ENCODE results near the gene CBX7.

CBX7 gene

DNA sequence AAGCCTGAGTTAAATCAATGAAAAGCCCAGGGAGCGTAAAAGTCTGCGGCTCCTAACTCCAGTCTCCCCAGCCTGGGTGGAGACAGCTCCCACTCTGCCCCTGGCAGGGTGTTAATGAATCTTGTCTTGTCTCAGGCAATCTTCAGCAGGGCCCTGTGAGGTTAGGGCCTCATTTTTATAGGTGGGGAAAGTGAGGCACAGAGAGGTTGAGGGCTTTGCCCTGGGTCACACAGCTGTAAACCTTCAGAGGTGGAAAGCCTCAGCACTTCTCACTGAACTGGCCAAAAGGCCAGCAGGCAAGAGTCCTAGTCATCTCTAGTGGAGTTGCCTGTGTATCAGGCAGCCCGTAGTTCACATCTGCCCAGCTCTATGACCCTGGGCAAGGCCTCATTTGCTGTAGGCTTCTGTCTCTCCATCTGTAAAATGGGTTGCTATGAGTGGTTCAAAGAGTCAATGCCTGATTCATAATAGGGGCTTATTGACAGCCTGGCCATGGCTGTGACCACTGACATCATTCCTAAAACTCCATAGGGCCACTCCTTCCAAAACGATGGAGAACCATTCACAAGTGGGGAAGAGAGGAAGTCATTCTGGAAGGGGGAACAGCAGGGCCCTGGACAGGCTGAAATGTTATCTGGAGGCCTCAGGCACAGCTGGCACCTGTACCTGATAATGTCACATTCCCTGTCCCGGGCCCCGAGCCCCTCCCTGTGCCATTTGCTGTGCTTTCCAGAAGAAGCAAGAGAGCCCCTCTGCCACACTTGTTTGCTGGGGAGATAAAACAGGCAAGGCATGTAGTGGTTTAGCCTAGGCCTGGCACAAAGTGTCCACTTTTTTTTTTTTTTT, 6.0 kb downstream of the CBX7 start:
- DNase-seq = no peak

- peak; percentile 49 for DNase-seq
Observed at GRCh38 chr22:39144101-39144767, 8.2 kb downstream of the CBX7 start.

DNA sequence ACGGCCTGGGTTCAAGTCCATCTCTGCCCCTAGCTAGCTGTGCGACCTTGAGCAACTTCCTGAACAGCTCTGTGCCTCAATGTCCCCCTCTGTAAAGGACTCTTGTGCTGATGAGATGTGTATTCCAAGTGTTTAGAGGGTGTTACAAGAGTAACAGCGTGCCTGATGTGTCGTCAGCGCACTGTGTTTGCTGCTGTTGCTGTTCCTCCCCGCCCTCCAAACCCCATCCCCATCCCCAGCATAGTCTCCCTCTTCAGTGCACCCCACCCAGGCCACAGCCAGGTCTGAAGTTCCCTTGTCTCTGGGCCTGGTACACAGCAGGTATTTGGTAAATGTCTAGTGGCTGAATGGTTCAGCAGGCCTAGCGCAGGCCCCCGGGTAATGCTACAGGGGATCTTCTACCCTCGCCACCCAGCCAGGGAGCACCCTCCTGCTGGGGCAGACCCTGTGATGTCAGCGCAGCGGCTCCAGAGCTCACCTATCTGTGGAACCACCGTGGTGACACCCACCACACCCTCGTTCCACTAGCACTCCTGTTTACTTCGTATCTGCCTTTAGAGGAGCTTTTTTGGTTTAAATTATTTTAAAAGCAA, 10.3 kb downstream of the CBX7 start:
- DNase-seq = no peak

GRCh38 chr22:39139933-39140332, 12.5 kb downstream of the CBX7 start:
- no peak for DNase-seq

DNA sequence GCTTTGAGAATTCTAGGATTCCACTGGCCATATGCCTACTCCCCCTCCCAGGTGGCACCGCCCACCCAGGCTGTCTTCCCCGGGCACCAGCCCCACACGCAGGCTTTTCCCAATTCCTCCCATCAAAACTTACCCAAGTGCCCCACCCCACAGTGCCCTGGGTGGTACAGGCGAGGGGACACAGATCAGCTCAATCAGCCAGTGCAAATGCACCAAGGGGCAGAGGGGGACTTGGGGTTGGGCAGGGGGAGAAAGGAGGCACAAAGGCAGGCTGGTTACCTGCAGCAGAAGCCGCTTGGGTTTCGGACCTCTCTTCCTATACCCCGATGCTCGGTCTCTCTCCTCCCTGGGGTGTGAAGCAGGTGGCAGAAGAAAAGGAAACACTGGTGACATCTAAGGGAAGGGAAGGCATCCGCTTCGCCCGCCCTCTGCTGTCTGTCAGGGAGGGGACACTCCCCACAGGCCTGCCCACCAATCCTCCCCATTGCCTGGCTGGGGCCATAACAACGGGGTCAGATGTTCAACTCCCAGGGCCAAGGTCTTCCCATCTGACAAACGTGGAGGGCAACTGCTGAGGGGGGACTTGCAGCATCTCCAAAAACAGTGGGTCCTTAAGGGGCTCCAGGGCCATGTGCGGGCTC, 14.0 kb downstream of the CBX7 start:
- no peak for DNase-seq

GRCh38 chr22:39136317-39136716, 16.2 kb downstream of the CBX7 start:
- DNase-seq = no peak

- peak; percentile 49 for DNase-seq
Observed at GRCh38 chr22:39135092-39135896, 17.2 kb downstream of the CBX7 start.

DNA sequence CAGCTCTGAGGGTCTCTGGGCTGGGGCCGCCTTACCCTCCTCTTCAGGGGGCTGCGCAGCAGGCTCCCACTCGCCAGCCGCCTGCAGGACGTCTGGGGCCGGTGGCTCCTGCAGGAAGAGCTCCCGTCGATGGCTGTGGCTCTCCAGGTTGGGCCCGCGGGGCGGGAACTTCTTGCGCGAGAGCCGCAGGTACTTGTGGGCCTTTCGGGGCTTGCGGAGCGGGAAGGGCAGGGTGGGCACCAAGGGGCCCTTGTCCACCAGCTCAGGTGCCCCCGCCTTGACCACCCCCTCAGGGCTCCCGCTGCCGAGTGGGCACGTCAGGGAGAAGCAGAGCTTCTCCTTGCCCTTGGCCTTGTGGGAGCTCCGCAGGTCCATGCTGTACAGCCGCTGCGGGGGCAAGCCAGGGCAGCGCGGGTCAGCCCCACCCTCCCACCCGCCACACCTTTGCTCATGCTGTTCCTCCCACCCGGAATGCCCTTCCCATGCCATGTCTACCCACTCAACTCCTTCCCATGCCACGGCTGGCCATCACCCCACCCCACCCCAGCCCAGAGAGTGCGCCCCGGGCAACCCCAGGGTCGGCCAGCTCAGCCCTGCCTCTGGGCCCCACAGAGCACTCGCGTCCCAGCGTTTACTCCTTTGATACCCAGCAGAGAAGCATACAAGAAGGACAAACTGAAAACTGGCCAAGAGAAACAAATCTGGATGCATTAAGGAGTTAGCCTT, 18.0 kb downstream of the CBX7 start:
- DNase-seq = no peak

DNA sequence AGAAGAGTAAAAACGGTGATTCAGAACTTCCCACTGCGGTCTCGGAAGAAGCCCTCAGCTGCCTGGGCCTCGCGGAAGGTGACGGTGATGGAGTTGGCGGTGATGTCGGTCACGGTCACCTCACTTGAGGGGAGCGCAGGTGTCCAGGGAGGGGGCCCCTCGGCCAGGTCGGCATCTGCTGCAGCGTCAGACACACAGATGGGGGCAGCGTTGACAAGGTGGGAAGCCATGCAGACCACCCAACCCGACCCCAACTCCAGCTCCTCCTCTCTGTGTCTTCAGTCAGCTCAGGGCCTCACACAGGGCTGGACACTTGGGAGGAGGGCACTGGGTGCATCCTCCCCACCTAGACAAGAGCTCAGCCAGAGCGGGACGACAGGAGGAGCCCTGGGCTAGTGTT, 18.6 kb downstream of the CBX7 start:
- no peak for DNase-seq

GRCh38 chr22:39132871-39133524, 19.5 kb downstream of the CBX7 start:
- no peak for DNase-seq

GRCh38 chr22:39132281-39132680, 20.2 kb downstream of the CBX7 start:
- DNase-seq = no peak

DNA sequence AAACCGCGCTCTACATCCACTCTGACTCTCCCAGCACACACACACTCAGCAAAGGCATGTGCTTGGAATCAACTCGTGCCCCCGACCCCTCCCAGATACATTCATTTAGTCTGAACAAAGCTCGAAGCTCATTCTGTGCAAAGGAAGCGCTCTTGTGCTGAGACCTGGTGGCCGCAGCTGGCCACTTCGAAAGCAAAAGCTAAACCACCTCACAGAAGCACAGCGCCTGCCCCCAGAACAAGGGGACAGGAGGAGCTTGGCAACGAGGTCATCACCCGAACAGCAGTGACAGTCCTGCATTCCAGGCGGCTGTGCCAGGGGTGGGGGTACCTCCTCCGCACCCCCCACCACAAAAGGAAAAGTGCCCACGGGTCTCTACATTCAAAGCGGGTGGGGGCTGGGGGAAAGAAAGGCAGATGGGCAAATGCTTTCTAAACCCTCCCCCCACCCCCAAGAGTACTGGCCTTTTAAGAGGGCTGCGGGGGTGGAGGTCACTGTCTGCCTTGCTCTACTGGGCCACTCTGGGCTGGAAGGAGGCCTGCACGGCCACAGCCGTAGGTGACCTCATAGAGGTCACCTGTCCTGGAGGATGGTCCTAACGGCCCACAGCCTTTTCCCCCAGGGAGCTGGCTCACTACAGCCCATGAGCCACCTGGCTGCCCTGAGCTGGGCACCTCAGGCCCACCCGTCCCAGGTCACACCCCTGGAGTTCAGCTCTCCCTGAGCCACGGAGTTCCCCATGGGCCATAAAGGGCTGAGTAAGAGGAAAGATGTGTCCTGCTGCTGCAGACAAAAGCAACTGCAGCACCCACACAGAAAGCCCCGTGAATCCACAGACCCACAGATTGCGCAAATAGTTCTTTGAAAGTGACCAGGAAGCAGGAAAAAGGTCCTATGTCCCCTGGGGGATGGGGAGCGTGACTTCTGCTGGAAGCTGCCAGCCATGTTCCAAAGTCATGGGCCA, 21.3 kb downstream of the CBX7 start:
- DNase-seq = no peak

DNA sequence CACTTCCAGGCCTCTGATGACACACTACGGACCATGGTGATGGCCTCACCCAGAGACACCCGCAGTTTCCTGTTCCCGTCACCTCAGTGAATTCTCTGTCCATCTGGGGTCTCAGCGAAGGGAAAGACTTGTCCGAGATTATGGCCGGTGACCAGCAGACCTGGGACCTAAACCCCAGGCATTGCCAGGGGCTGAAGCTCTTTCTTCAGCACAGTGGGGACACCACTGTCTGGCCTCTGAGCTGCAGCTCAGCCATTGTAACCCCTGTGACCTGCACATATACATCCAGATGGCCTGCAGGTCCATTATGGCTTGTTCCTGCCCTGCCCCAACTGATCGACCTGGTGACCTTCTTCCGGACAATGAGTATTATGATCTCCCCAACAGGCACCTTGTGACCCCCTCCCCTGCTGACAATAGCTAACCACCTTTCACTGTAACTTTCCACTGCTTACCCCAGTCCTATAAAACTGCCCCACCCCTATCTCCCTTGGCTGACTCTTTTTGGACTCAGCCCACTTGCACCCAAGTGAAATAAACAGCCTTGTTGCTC, 22.3 kb downstream of the CBX7 start:
- no peak for DNase-seq

- no peak for DNase-seq
Observed at GRCh38 chr22:39129746-39130145, 22.7 kb downstream of the CBX7 start.

- no peak for DNase-seq
Observed at GRCh38 chr22:39129081-39129480, 23.4 kb downstream of the CBX7 start.

DNA sequence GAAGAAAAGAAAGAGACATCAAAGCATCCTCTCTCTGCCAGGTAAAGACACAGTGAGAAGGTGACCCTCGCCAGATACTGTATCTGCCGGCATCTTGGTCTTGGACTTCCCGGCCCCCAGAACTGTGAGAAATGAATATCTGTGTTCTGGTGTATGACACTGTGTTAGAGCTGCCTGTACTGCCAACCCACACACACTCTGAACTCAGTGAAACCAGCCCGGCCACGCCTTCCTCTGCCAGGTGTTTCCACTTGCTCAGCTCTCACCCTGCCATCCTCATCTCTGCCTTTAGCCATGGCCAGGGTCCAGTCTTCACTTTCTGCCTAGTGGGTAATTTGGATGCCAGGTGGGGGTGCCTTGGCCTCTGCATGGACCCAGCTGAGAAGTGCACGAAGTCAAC, 24.0 kb downstream of the CBX7 start:
- no peak for DNase-seq

DNA sequence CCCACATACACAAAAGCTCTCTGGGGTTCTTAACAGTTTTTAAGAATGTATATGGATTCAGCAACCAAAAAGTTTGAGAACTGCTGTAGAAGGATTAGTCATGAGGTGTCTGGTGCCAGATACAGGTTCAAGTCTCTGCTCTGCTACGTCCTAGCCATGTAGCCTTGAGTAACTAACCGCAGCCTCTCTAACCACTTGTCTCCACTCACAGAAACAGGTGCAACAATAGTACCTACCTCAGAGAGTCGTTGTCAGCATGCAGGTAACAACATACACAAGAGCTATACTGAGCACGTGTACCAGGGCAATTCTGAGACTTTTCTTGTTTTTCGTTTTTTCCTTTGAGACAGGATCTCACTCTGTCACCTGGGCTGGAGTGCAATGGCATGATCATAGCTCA, 26.9 kb downstream of the CBX7 start:
- no peak for DNase-seq

DNA sequence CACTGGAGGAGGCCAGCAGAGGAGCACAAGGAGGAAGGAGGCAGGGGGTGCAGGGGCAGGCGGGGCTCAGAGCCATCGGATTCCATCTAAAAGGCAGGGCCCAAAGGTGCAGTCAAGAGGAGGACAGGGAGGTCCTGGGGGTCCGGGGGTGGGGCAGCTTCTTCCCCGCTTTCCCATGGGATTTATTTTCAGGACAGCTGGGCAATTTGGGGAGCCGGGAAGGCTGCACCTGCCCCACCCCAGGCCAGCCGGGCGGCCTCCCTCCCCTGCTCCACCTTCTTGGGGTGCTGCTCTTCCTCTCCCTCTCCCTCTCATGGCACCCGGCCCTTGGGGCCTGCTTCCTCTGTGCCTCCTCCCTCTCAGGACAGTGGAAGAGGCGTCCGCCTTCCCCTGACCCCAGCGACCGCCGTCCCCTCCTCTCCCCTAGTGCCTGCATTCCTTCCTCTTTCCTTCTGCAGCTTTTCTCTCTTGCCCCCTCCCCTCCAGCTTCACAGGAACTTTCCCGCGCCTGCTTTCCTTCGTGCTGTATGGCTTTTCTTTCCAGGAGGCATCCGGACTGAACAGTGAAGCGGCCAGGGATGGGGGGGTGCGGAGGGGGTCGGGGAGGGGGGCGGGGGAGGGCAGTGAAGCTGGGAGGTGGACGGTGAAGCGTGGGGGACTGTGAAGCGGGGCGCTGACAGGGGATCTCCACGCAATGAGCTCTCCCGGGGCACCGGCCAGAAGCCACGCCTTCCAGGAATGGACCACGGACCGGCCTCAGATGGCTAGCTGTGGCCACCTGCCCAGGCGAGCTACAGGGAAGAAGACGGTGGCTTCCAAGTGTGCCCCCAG, 28.5 kb downstream of the CBX7 start:
- DNase-seq = no peak
